ENCODE measurements around the gene P3H3. TPM values are rescaled to one million over a fixed set of nuclear protein-coding genes. Genes with fewer than 3 reads are reported as not detected.

The P3H3 gene
- total RNA-seq, 4 donors from 2014 or later, result 5.6 to 11.3 (median 6.8) TPM

DNA sequence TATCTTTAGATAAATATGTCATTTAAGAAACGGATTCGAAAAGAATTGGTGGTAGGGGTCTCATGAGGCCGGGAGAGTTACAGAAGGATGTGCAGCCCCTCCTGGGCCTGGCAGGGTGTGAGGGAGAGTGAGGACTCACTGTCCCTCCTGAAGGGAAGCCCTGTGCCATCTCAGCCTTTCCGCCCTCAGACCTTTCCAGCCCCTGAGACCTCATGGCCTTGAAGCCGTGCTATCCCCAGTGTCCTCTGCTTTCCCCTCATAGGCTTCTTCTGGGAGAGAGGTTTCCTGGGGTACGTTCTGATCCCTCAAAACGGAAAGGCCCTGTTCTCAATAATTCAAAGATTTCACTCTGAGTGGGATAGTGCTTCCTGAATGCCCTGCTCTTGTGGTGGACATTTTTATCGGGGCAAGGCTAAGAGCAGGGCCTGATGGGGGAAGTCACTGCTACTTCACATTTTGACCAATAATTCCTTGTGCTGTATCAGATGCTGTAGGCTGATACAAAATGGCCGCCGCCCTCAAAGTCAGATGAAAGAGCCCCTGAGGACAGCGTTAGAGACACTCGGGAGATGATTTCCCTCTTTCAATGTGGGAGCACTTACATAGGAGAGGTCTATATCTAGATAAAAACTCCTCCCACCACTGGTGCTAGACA, 37.6 kb upstream of the P3H3 start:
- TF ChIP-seq, protein P1, sequence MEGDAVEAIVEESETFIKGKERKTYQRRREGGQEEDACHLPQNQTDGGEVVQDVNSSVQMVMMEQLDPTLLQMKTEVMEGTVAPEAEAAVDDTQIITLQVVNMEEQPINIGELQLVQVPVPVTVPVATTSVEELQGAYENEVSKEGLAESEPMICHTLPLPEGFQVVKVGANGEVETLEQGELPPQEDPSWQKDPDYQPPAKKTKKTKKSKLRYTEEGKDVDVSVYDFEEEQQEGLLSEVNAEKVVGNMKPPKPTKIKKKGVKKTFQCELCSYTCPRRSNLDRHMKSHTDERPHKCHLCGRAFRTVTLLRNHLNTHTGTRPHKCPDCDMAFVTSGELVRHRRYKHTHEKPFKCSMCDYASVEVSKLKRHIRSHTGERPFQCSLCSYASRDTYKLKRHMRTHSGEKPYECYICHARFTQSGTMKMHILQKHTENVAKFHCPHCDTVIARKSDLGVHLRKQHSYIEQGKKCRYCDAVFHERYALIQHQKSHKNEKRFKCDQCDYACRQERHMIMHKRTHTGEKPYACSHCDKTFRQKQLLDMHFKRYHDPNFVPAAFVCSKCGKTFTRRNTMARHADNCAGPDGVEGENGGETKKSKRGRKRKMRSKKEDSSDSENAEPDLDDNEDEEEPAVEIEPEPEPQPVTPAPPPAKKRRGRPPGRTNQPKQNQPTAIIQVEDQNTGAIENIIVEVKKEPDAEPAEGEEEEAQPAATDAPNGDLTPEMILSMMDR (IDR thresholded peaks at IDR 0.05; ENCODE audit: low read depth), result no peak

DNA sequence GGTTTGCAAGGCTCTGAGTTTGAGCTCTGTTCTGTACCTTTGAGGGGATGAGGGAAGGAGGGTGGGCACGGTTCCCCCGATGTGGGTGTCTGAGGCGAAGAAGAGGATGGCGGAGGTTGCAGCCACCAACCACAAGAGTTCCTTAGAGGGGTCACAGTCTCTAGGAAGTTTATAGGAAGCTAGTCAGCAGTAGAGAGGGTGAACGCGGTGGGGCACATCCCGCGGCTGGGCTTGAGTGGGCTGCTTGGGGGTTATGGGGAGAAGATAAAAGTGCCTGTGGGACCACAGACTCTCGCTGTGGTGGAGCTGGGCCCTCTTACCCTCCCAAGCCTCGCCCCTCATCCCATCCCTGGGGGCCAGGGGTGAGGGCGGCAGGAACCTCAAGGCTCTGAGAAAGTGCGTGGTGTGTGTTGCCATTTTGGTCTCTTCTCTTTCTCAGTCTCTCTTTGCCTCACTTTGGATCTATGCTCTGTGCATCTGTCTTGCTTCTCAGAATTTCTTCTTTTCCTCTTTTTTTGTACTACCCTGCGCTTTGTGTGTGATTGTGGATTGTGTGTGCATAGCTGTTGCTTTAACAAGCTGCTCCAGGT, 36.2 kb upstream of the P3H3 start:
- TF ChIP-seq, protein P1 (IDR thresholded peaks at IDR 0.05; ENCODE audit: low read depth), result no peak

DNA sequence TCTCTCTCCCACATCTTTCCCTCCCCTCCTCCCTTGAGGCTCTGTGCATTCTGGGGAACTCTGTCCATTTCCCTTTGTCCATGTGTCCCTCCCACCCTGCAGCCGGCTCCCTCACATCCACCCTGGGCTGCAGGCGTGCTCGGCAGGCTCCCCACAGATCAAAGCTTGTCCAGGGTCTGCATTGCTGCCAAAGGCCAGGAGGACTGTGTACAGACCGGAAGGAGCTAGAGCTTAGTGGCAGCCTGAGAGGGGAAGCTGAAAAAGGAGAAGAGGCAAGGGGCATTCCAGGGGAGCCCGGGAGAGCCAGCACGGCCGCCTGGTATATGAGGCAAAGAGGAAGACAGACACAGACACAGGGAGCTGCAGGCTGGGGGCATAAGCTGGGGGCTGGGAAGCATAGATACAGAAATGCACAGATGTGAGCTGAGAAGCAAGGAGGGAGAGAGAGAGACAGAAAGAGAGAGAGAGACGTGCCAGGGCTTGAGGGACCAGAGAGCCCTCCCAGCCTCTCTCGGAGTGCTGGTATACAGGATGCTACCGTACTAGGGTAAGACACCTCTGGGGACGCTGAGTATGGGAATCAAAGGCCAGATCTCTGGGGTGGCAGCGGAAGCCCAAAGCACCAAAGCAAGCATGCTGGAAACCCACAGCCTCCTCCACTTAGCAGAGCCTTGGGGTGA, 35.5 kb upstream of the P3H3 start:
- TF ChIP-seq, protein P1 (IDR thresholded peaks at IDR 0.05; ENCODE audit: low read depth), result no peak

DNA sequence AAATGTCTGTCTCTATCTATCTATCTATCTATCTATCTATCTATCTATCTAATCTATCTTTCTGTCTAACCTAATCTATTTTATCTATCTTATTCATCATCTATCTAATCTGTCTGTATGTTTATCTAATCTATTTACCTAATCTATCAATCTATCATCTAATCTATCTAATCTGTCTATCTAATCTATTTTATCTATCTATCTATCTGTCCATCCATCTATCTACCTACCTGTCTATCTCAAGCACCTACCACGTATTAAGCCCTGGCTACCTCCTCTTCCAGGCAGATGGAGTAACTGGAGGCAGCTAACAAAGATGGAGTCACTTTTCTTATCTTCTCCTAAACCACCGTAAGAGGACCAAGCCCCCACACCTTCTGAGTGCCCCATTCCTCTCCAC, 33.1 kb upstream of the P3H3 start:
- TF ChIP-seq, protein P1 (IDR thresholded peaks at IDR 0.05; ENCODE audit: low read depth), result no peak

DNA sequence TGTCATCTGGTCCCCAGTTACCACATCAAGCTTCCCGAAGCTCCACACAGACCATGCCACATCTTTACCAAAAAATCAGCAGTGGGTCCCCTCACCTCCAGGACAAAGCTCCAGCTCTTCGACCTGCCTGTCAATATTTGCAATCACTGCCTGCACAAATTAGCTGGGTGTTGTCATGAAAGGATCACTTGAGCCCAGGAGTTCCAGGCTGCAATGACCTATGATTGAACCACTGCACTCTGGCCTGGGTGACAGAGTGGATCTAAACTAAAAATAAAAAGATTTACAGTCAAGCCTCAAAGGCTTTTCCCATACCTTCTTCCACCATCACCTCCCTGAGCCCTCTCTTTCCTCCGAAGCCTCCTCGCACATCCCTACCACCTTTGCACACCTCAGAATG, 31.6 kb upstream of the P3H3 start:
- TF ChIP-seq, protein P1 (IDR thresholded peaks at IDR 0.05; ENCODE audit: low read depth), result no peak

DNA sequence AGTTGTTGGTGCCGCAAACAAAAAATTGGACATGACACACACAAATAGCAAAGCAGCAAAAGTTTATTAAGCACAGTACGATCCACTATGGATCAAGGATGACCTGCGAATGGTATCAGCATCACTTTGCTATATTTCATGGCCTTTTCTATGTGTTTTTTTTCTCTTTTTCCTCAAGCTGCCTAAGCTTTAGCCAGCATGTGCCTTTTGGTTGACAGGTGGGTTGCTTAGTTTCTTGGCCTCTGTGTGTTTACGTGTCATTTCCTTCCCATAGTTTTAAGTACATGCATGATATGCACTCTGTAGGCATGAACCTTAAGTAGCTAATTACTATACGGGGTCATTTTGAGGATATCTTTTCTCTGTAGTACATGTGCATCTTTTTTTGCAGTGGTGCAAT, 29.1 kb upstream of the P3H3 start:
- TF ChIP-seq, protein P1 (IDR thresholded peaks at IDR 0.05; ENCODE audit: low read depth), result no peak

DNA sequence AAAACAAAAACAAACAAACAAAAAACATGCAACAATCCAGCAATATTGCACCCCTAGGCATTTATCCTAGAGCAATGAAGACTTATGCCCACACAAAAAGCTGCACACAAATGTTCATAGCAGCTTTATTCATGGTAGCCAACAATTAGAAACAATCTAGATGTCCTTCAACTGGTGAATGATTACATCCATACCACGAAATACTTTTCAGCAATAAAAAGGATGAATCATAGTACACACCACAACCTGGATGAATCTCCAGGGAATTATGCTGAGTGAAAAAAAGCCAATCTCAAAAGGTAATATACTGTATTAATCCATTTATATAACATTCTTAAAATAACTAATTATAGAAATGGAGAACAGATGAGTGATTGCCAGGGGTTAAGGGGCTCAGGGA, 21.0 kb upstream of the P3H3 start:
- TF ChIP-seq, protein P1 (IDR thresholded peaks at IDR 0.05; ENCODE audit: low read depth), result no peak
